DOHH2 (cell line): ENCODE measurements around the gene PTGFRN.

Source experiments
- H3F3A ChIP-seq: fragments of 200-600 bp; sonication (generic), shearing (Covaris generic); 2 replicates; pipeline ENCODE4 v1.6.0; 2016; ENCODE audit warnings: antibody characterized with exemption, mild to moderate bottlenecking; ENCODE audit not compliant: control insufficient read depth, insufficient read depth
- H3K27ac ChIP-seq: fragments of 200-600 bp; sonication (generic); 2 replicates; pipeline ENCODE4 v1.5.1; 2014; ENCODE audit warnings: low read depth, mild to moderate bottlenecking, low read length, moderate library complexity
- H3K27me3 ChIP-seq: fragments of 200-600 bp; sonication (generic); 2 replicates; pipeline ENCODE4 v1.6.1; 2014; ENCODE audit warnings: mild to moderate bottlenecking, low read length, mixed read lengths; ENCODE audit not compliant: control insufficient read depth
- H3K36me3 ChIP-seq: fragments of 200-600 bp; sonication (generic); 2 replicates; pipeline ENCODE4 v1.6.1; 2014; ENCODE audit warnings: mild to moderate bottlenecking, low read length, moderate library complexity, mixed read lengths; ENCODE audit not compliant: control insufficient read depth
- H3K4me1 ChIP-seq: fragments of 200-600 bp; sonication (generic); 2 replicates; pipeline ENCODE4 v1.6.1; 2014; ENCODE audit warnings: mild to moderate bottlenecking, low read length, mixed read lengths; ENCODE audit not compliant: control insufficient read depth
- H3K4me2 ChIP-seq: fragments of 200-600 bp; sonication (generic); 2 replicates; pipeline ENCODE4 v1.6.0; 2014; ENCODE audit warnings: mild to moderate bottlenecking, low read length, moderate library complexity
- H3K4me3 ChIP-seq: fragments of 200-600 bp; sonication (generic); 2 replicates; pipeline ENCODE4 v1.5.1; 2014; ENCODE audit warnings: mild to moderate bottlenecking, low read length, mixed read lengths
- H3K79me2 ChIP-seq: fragments of 200-600 bp; sonication (generic); 2 replicates; pipeline ENCODE4 v1.6.1; 2014; ENCODE audit warnings: mild to moderate bottlenecking, low read length, mixed read lengths; ENCODE audit not compliant: control insufficient read depth
- H3K9me2 ChIP-seq: fragments of 200-600 bp; sonication (generic); replicated peaks from 2 replicates; pipeline ENCODE4 v1.6.1; 2014; ENCODE audit warnings: mild to moderate bottlenecking, low read length, mixed read lengths; ENCODE audit not compliant: control insufficient read depth
- H3K9me3 ChIP-seq: fragments of 200-600 bp; sonication (generic); 2 replicates; pipeline ENCODE4 v1.6.1; 2014; ENCODE audit warnings: antibody characterized with exemption, low read length, mixed read lengths; ENCODE audit not compliant: control insufficient read depth, insufficient read depth
- H4K20me1 ChIP-seq: fragments of 200-600 bp; sonication (generic); 2 replicates; pipeline ENCODE4 v1.6.0; 2014; ENCODE audit warnings: low read depth, mild to moderate bottlenecking, antibody characterized with exemption, low read length, moderate library complexity; ENCODE audit not compliant: control insufficient read depth, insufficient read depth
- CTCF ChIP-seq: fragments of 200-600 bp; sonication (generic); IDR thresholded peaks from one replicate; pipeline ENCODE4 v1.5.1; 2014; ENCODE audit warnings: antibody characterized with exemption, mild to moderate bottlenecking, low read depth, low read length; ENCODE audit not compliant: poor library complexity, severe bottlenecking
- EZH2phosphoT487 ChIP-seq: fragments of 200-600 bp; sonication (generic); IDR thresholded peaks from 2 replicates; pipeline ENCODE4 v1.6.1; 2017; ENCODE audit warnings: borderline replicate concordance, mild to moderate bottlenecking, antibody characterized with exemption, low read length, moderate library complexity, mixed read lengths

Gene PTGFRN

GRCh38 chr1:117014209-117014608, 104.5 kb downstream of the PTGFRN start:
- Histone ChIP-seq H3K9me3 (no peaks in the 10 kb centered on the region), H3K27me3 (0 out of 2 replicates have a peak, but pooled peaks cover 5% of the 10 kb centered on the region), H3K4me1 (no peaks in the 10 kb centered on the region), H3K27ac (no peak overlapping the region), H3F3A (no peaks in the 10 kb centered on the region), H3K4me3 (no peak overlapping the region), H3K4me2 (no peak overlapping the region), H4K20me1 (no peaks in the 10 kb centered on the region), H3K79me2 (no peaks in the 10 kb centered on the region), H3K9me2 (no peaks in the 10 kb centered on the region), H3K36me3 (no peaks in the 10 kb centered on the region)
- no peak for TF ChIP-seq EZH2phosphoT487
- TF ChIP-seq CTCF, result no peak

- Histone ChIP-seq H3K9me3 (no peaks in the 10 kb centered on the region), H3K4me3 (no peak overlapping the region), H3K9me2 (no peaks in the 10 kb centered on the region), H3K79me2 (no peaks in the 10 kb centered on the region), H4K20me1 (no peaks in the 10 kb centered on the region), H3K27me3 (peaks cover 7% of the 10 kb centered on the region), H3F3A (no peaks in the 10 kb centered on the region), H3K36me3 (no peaks in the 10 kb centered on the region), H3K4me2 (no peak overlapping the region), H3K4me1 (no peaks in the 10 kb centered on the region), H3K27ac (no peak overlapping the region)
- TF ChIP-seq EZH2phosphoT487, result no peak
- no peak for TF ChIP-seq CTCF
These were observed 106.0 kb downstream of the PTGFRN start for GRCh38 chr1:117015724-117016123.

GRCh38 chr1:117017062-117017461, 107.3 kb downstream of the PTGFRN start:
- TF ChIP-seq EZH2phosphoT487, result no peak
- no peak for TF ChIP-seq CTCF
- Histone ChIP-seq H3F3A (no peaks in the 10 kb centered on the region), H3K27me3 (peaks cover 7% of the 10 kb centered on the region), H3K4me2 (no peak overlapping the region), H3K36me3 (no peaks in the 10 kb centered on the region), H3K9me3 (no peaks in the 10 kb centered on the region), H3K79me2 (no peaks in the 10 kb centered on the region), H3K4me3 (no peak overlapping the region), H4K20me1 (no peaks in the 10 kb centered on the region), H3K4me1 (no peaks in the 10 kb centered on the region), H3K27ac (no peak overlapping the region), H3K9me2 (no peaks in the 10 kb centered on the region)

- Histone ChIP-seq H3K27ac (no peak overlapping the region), H3F3A (no peaks in the 10 kb centered on the region), H3K4me3 (no peak overlapping the region), H3K79me2 (no peaks in the 10 kb centered on the region), H3K9me3 (no peaks in the 10 kb centered on the region), H3K9me2 (no peaks in the 10 kb centered on the region), H3K36me3 (no peaks in the 10 kb centered on the region), H3K27me3 (peaks cover 7% of the 10 kb centered on the region), H4K20me1 (no peaks in the 10 kb centered on the region), H3K4me2 (no peak overlapping the region), H3K4me1 (no peaks in the 10 kb centered on the region)
- TF ChIP-seq CTCF (no peak), EZH2phosphoT487 (no peak)
These were observed 107.9 kb downstream of the PTGFRN start for GRCh38 chr1:117017648-117018047.
